C4-2B (cell line): ENCODE results near the gene PTPRN2.

Source experiments
- CTCF ChIP-seq: fragments of 450-650 bp; conservative IDR thresholded peaks from 2 replicates; pipeline ENCODE4 v1.5.1; 2017; ENCODE audit warnings: mild to moderate bottlenecking
- ZFX ChIP-seq: fragments of 450-650 bp; IDR thresholded peaks from 2 replicates; pipeline ENCODE4 v1.6.1; 2017

GRCh38 chr7:157543791-157544190 is 1043.8 kb downstream of the PTPRN2 start:
- TF ChIP-seq CTCF (no peak), ZFX (no peak)
